ENCODE data around the gene CYP2A7.

GRCh38 chr19:40827386-40828247 lies 54.4 kb downstream of the CYP2A7 start:
- no peak for TF ChIP-seq CTCF (IDR thresholded peaks at IDR 0.05)
- TF ChIP-seq POLR2A (IDR thresholded peaks at IDR 0.05) = no peak
